Measurements from ENCODE around the gene SEPTIN11.
"Not testable (repeated sequence)": the region's sequence is repeated elsewhere in the genome, so short reads cannot be mapped to it uniquely, and the experiment has no call there.

SEPTIN11 gene

DNA sequence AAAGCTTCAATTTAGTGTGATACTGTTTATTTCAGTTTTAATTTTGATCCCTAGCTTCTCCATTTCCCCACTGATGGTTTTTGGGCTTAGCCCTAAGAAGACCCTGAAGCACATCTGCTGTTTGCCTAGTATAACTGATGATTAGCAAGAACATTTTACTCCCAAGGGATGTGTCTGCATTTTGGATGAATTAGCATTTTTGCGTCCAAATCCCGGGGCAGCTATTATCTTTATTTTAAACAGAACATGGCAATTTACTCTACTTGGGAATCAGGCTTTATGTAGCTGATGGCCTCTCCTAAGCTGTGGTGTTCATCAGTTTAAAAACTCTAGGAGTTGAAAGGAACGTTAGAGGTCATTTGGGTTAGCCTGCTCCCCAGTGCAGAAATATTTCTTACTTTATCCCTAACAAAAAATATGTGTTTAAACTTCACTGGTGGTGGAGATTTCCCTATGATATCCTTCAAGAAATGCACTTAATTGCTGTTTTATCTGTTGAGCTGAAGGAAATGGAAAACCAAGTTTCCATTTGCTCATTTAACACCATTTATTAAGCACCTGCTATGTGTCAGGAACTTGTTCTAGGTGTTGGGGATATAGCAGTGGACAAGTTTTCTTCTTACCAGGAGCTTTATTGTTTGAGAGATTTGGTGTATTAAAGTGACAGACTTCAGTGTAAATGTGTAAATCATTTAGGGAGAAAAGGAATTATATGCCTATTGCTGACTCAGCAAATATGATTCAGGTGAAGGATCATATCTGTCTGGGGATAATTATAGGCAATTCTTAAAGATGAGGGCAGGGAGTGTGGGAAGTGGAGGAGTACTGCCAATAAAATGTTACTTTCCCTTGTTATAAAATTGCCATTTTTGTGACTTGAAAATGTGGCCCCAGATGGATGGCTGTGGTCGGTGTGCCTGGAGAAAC, 3.4 kb downstream of the SEPTIN11 start:
- no peak for DNase-seq

GRCh38 chr4:76953956-76954355, 4.4 kb downstream of the SEPTIN11 start:
- DNase-seq = no peak

GRCh38 chr4:76954489-76954888, 4.9 kb downstream of the SEPTIN11 start:
- DNase-seq = no peak

GRCh38 chr4:76955182-76955581, 5.6 kb downstream of the SEPTIN11 start:
- no peak for DNase-seq

GRCh38 chr4:76957004-76957738, 7.6 kb downstream of the SEPTIN11 start:
- no peak for DNase-seq

- no peak for DNase-seq
These were observed 9.3 kb downstream of the SEPTIN11 start for GRCh38 chr4:76958891-76959290.

GRCh38 chr4:76960014-76960413, 10.5 kb downstream of the SEPTIN11 start:
- no peak for DNase-seq

GRCh38 chr4:76962406-76963130, 13.0 kb downstream of the SEPTIN11 start:
- no peak for DNase-seq

DNA sequence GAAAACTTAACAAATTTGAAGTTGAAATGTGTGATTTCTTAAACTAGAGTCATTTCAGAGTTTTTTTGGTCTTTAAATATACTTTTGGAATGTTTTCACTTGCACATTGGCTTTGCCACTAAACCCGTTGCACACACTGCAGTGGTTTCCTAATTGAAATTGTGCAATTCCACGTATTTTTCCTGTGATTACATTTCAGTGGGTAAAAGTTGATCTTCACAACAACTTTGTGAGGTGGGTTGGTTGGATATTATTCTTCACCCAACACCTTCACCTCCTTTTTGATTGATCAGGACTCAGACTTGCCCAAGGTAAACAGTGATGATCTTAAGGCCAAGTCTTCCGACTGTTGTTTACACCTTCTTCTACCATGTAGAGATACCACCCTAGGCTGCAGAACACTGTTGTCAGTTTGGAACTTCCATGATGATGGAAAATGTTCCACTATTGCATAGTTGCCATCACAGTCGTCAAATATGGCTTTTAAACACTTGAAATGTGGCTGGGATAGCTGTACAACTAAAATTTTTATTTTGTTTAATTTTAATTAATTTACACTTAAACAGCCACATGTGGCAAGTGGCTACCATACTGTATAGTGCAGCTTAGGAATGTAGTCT, 13.7 kb downstream of the SEPTIN11 start:
- DNase-seq = no peak

DNA sequence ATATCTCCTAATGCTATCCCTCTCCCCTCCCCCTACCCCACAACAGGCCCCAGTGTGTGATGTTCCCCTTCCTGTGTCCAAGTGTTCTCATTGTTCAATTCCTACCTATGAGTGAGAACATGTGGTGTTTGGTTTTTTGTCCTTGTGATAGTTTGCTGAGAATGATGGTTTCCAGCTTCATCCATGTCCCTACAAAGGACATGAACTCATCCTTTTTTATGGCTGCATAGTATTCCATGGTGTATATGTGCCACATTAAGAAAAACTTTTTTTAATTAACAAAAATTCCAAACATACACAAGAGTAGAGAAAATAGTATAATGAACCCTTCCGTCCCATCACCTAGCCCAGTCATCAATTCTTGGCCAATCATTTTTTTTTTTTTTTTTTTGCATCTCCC, 14.4 kb downstream of the SEPTIN11 start:
- DNase-seq = not testable (repeated sequence)

DNA sequence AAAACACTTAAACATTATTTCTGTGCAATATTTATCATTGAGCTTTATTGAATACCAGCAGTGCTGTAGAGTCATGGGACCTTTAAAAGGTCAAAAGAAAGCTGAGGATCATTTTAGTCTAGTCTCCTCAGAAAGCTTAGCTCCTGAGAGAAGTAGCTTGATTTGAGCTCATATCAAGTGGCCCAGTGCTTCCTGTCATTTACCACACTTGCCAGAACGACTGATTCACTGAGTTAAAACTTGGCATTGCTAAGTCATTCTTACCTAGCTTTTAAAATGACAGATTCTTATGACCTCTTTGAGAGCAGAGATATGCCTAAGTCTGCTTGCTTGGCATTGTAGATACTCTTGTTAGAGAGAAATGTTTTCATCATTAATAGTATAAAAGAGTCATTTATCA, 15.2 kb downstream of the SEPTIN11 start:
- no peak for DNase-seq

DNA sequence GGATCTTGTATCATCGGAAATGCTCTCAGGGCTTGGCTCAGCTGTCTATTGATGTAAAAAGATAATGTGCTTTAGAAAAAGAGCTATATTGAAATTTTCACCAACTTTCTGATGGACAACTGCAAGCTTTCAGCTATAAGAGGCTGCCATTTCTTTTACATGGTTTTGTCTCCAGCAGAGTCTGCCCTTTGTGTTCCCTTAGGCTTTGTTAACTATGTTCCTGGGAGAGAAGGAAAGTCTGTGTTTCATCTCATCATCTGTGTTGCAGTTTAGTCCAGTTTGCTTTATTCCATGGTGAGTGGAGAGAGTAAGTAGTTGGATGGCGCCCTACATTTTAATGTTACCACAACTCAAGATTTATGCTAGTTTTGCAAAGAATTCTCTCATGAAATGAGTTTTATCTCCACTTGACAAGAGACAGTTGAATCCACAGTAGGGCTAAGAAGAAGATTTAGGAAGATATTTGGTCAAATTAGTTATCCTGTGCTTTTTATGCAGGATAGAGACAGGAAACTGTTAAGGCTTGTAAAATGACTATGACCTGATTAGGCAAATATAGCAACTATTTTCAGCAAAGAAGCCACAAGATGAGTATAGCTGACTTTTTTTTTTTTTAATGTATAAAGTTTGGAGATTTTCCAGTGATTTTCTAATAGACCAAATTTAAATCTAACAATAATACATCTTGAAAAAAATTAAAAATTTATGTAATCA, 16.5 kb downstream of the SEPTIN11 start:
- DNase-seq = no peak

GRCh38 chr4:76968937-76969336, 19.4 kb downstream of the SEPTIN11 start:
- peak; percentile 38 for DNase-seq

- DNase-seq = peak; percentile 67
These were observed 19.9 kb downstream of the SEPTIN11 start for GRCh38 chr4:76969495-76969894.

GRCh38 chr4:76969941-76970529, 20.5 kb downstream of the SEPTIN11 start:
- DNase-seq = peak; percentile 79

GRCh38 chr4:76972306-76972705, 22.8 kb downstream of the SEPTIN11 start:
- DNase-seq = no peak

DNA sequence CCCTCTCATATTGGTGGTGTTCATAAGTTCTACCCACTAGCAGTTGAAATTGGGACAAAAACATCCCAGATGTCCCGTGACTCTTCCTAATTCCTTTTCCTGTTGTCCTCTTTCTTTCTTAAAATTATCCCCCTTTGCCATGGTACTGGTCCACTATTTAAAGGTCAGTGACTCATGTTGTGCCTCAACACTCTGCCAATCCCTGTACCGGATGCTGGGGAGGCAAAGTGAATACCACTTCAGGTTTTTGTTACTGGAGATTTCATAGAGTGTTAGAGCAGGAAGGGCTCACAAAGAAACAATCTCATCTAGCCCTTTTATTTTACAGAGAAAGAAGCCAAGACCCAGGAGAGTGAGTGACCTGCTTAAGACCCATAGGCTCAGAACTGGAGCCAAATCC, 24.6 kb downstream of the SEPTIN11 start:
- DNase-seq = no peak

GRCh38 chr4:76977113-76977512, 27.6 kb downstream of the SEPTIN11 start:
- no peak for DNase-seq

GRCh38 chr4:76977736-76978350, 28.3 kb downstream of the SEPTIN11 start:
- DNase-seq = no peak

DNA sequence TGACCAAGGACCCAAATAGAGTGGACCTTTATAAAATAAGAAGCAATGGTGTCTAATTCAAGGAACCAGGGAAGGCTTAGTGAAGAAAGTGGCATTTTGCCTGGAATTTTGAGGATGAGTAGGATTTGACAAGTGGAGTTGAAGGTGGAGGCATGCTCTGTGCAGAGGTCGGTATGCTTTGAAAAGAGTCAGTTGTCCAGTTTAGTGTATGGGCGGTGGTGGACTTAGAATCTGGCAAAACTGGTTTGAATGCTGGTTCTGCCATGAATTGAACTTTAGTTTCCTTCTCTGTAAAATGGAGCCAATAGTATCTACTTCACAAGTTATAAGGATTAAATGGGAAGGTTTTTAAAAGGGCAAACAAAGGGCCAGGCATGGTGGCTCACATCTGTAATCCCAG, 29.7 kb downstream of the SEPTIN11 start:
- DNase-seq = no peak

DNA sequence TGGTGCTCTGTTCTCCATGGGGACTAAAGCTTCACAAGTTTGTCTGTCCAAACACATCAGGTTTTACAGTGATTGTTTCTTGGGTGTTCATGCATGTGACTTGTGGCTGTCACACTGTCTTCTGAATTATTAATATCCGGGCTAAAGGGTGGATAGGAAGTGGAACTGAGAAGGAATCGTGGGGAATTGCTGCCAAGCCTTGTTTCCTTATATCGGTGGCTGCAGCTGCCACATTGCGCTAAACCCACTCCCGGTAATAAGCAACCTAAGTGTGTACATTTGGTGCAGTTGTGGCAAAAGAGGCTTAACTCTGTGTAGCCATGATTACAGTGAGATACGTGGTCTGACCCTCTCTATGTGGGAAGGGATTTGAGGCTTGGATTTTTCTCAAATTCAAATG, 30.7 kb downstream of the SEPTIN11 start:
- no peak for DNase-seq
